GM12864 (cell line): ENCODE results near the gene B4GALT5.
"Not testable (repeated sequence)": the region's sequence is repeated elsewhere in the genome, so short reads cannot be mapped to it uniquely, and the experiment has no call there.

Experiments
- DNase-seq: peaks from one replicate; pipeline ENCODE4 v3.0.0-alpha.2; 2011; ENCODE audit warnings: low read depth
- H3K4me3 ChIP-seq: 2 replicates; pipeline ENCODE4 v1.5.1; 2011; ENCODE audit warnings: mild to moderate bottlenecking, low read depth, low read length, control low read depth
- CTCF ChIP-seq: IDR thresholded peaks from 2 replicates; pipeline ENCODE4 v1.5.1; 2011; ENCODE audit warnings: low read depth, mild to moderate bottlenecking, moderate library complexity, low read length, control low read depth, inconsistent platforms; ENCODE audit errors: missing control alignments

The B4GALT5 gene

DNA sequence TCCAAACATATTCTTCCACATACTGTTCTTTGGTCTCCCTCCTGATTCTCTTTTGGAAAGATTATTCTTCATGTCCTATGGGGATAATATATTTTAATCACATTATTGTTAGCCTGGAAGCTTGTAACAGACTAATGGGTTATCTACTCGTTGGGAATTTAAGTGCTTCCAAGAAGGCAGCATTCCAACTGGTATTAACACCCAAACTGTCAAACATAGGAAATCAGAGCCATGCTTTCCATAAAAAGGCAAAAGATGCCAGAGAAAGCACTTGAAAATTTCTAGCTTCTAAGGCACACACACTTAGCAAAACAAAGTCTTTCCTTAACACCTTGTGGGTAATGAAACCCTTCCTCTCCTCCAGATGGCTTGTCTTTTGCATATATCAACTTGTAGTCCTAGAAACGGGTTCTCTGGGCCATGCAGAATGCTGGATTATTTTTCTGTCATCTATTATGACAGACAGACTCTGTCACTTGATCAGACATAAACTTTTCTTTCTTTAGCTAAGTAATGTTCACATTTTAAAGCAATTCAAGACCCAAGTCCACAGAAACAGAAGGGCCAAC lies 41.5 kb downstream of the B4GALT5 start:
- DNase-seq = no peak
- no peak overlapping the region for H3K4me3 ChIP-seq
- TF ChIP-seq CTCF = no peak

- H3K4me3 ChIP-seq = no peak overlapping the region
- DNase-seq = no peak
- TF ChIP-seq CTCF = no peak
Measured at GRCh38 chr20:49671433-49671832, 42.2 kb downstream of the B4GALT5 start.

- H3K4me3 ChIP-seq = peak overlapping the region; percentile 14; the same call in 1 of the 2 replicates
- TF ChIP-seq CTCF = no peak
- DNase-seq = no peak
Measured at GRCh38 chr20:49669601-49670189, 44.0 kb downstream of the B4GALT5 start.

DNA sequence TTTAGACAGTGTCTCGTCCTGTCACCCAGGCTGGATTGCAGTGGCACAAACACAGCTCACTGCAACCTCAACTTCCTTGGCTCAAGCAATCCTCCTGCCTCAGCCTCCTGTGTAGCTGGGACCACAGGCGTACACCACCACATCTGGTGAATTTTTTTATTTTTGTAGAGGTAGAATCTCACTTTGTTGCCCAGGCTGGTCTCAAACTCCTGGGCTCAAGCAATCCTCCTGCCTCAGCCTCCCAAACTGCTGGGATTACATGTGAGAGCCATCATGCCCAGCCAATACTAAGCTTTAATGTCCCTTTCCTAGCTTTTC lies 44.8 kb downstream of the B4GALT5 start:
- not testable (repeated sequence) for DNase-seq
- H3K4me3 ChIP-seq = peak overlapping the region; percentile 14; the same call in 1 of the 2 replicates

- H3K4me3 ChIP-seq = peak overlapping the region; percentile 2; the same call in 1 of the 2 replicates
- DNase-seq = peak; percentile 91
- no peak for TF ChIP-seq CTCF
Measured at GRCh38 chr20:49668181-49668877, 45.3 kb downstream of the B4GALT5 start.

DNA sequence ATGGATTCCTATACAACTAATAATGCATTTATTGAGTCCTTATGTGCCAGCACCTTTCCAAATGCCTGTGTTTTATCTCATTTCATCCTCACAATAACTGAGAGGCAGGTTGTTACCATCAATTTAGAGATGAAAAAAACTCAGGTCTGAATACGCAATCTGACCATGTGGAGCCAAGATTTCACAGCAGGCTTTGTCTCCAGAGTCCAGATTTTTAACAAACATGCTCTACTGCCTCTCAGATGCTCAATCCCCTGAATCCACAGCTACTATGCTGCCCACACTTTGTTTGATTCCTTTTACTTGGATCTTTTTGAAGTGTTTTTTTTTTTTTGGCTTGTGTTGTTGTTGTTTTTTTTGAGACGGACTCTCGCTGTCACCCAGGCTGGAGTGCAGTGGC lies 46.8 kb downstream of the B4GALT5 start:
- DNase-seq = no peak
- H3K4me3 ChIP-seq = no peak overlapping the region
- TF ChIP-seq CTCF = no peak

GRCh38 chr20:49665796-49666195 lies 47.9 kb downstream of the B4GALT5 start:
- no peak overlapping the region for H3K4me3 ChIP-seq
- no peak for DNase-seq
- TF ChIP-seq CTCF = no peak
